Endothelial cell (in vitro differentiated cells): ENCODE measurements around the gene RTCB. TPM values are rescaled to one million over a fixed set of nuclear protein-coding genes. Genes with fewer than 3 reads are reported as not detected.
A peak's percentile ranks its signal among the peaks of the same experiment; 100 is the strongest.
"Not testable (repeated sequence)": the region's sequence is repeated elsewhere in the genome, so short reads cannot be mapped to it uniquely, and the experiment has no call there.

Experiments used
- DNase-seq: peaks from one replicate; pipeline ENCODE4 v3.0.0; 2021; ENCODE audit warnings: low spot score
- H3K27ac Mint-ChIP-seq: one replicate; pipeline ENCODE4 v1.8.0; 2021; ENCODE audit warnings: mixed read lengths, inconsistent platforms; ENCODE audit not compliant: unreplicated experiment
- H3K27me3 Mint-ChIP-seq: one replicate; pipeline ENCODE4 v1.8.0; 2021; ENCODE audit warnings: mild to moderate bottlenecking, moderate library complexity, mixed read lengths, inconsistent platforms; ENCODE audit not compliant: unreplicated experiment
- H3K36me3 Mint-ChIP-seq: one replicate; pipeline ENCODE4 v1.8.0; 2021; ENCODE audit warnings: mild to moderate bottlenecking, low read depth, mixed read lengths, inconsistent platforms; ENCODE audit not compliant: unreplicated experiment
- H3K4me1 Mint-ChIP-seq: one replicate; pipeline ENCODE4 v1.8.0; 2021; ENCODE audit warnings: mild to moderate bottlenecking, mixed read lengths, inconsistent platforms; ENCODE audit not compliant: unreplicated experiment
- H3K4me3 Mint-ChIP-seq: one replicate; pipeline ENCODE4 v1.8.0; 2021; ENCODE audit warnings: mild to moderate bottlenecking, mixed read lengths, inconsistent platforms; ENCODE audit not compliant: unreplicated experiment
- H3K9me3 Mint-ChIP-seq: one replicate; pipeline ENCODE4 v1.8.0; 2021; ENCODE audit warnings: mixed read lengths, inconsistent platforms; ENCODE audit not compliant: unreplicated experiment
- CTCF ChIP-seq: fragments of 200-600 bp; sonication (generic); IDR thresholded peaks from one replicate; pipeline ENCODE4 v1.5.0; 2021; ENCODE audit warnings: antibody characterized with exemption; ENCODE audit not compliant: unreplicated experiment
- total RNA-seq: library from RNA; stranded (reverse); fragmentation: NEBNext Ultra II Directional; extraction: Animal tissue kit (Norgen Biotek cat#: 25700); gene quantifications from one replicate; pipeline ENCODE4 v1.2.1, GENCODE V29; 2021; ENCODE audit not compliant: unreplicated experiment

The RTCB gene
- total RNA-seq, 1 donor from 2014 or later = 107 TPM

- H3K27me3 Mint-ChIP-seq = peaks cover 2% of the 10 kb centered on the region
- no peak for DNase-seq
- no peaks in the 10 kb centered on the region for H3K4me1 Mint-ChIP-seq
- H3K36me3 Mint-ChIP-seq = no peaks in the 10 kb centered on the region
- no peak overlapping the region for H3K27ac Mint-ChIP-seq
- no peak overlapping the region for H3K4me3 Mint-ChIP-seq
- TF ChIP-seq CTCF = no peak
- no peaks in the 10 kb centered on the region for H3K9me3 Mint-ChIP-seq
These were observed 47.8 kb downstream of the RTCB start for GRCh38 chr22:32364210-32364609.

- Mint-ChIP-seq H3K4me3 (no peak overlapping the region), H3K9me3 (no peaks in the 10 kb centered on the region), H3K27ac (no peak overlapping the region), H3K27me3 (peaks cover 2% of the 10 kb centered on the region), H3K36me3 (no peaks in the 10 kb centered on the region), H3K4me1 (peaks cover 2% of the 10 kb centered on the region)
- DNase-seq = no peak
- no peak for TF ChIP-seq CTCF
These were observed 50.8 kb downstream of the RTCB start for GRCh38 chr22:32361257-32361656.

- not testable (repeated sequence) for H3K27me3 Mint-ChIP-seq, H3K9me3 Mint-ChIP-seq, H3K4me3 Mint-ChIP-seq, H3K27ac Mint-ChIP-seq, DNase-seq, H3K36me3 Mint-ChIP-seq
- H3K4me1 Mint-ChIP-seq = peaks cover 12% of the 10 kb centered on the region
These were observed 52.0 kb downstream of the RTCB start for GRCh38 chr22:32360096-32360495.

- H3K4me3 Mint-ChIP-seq, H3K27ac Mint-ChIP-seq, H3K27me3 Mint-ChIP-seq, DNase-seq, H3K9me3 Mint-ChIP-seq, H3K36me3 Mint-ChIP-seq: not testable (repeated sequence)
- H3K4me1 Mint-ChIP-seq = peaks cover 20% of the 10 kb centered on the region
These were observed 54.5 kb downstream of the RTCB start, which contains the start of gene RFPL3 for GRCh38 chr22:32357567-32357966. RFPL3 (plus strand) TSS chr22:32357867; CDS start chr22:32358072, 205 bp downstream.

GRCh38 chr22:32355760-32356159, 56.3 kb downstream of the RTCB start:
- Mint-ChIP-seq H3K4me1 (peaks cover 20% of the 10 kb centered on the region), H3K27me3 (peaks cover 3% of the 10 kb centered on the region), H3K27ac (peak overlapping the region; percentile 43), H3K36me3 (no peaks in the 10 kb centered on the region), H3K9me3 (no peaks in the 10 kb centered on the region), H3K4me3 (no peak overlapping the region)
- TF ChIP-seq CTCF = no peak
- DNase-seq = no peak

GRCh38 chr22:32354360-32355351, 57.4 kb downstream of the RTCB start:
- no peak for DNase-seq
- peak overlapping the region; percentile 15 for H3K27ac Mint-ChIP-seq

More at GRCh38 chr22:32354360-32355351, 57.4 kb downstream of the RTCB start:
- H3K27me3 Mint-ChIP-seq = peaks cover 3% of the 10 kb centered on the region
- TF ChIP-seq CTCF = no peak
- peak overlapping the region; percentile 79 for H3K4me3 Mint-ChIP-seq
- no peaks in the 10 kb centered on the region for H3K36me3 Mint-ChIP-seq
- H3K9me3 Mint-ChIP-seq = no peaks in the 10 kb centered on the region
- H3K4me1 Mint-ChIP-seq = peaks cover 20% of the 10 kb centered on the region
